NCI-H748 (cell line): ENCODE measurements around the gene DNAH17.
A peak's percentile ranks its signal among the peaks of the same experiment; 100 is the strongest.

Experiments used
- DNase-seq: peaks from one replicate; lab custom pipeline; 2025; ENCODE audit not compliant: unreplicated experiment; lab: John Stamatoyannopoulos, UW

Gene DNAH17

GRCh38 chr17:78433780-78434335, 143.3 kb downstream of the DNAH17 start:
- DNase-seq, result no peak

DNA sequence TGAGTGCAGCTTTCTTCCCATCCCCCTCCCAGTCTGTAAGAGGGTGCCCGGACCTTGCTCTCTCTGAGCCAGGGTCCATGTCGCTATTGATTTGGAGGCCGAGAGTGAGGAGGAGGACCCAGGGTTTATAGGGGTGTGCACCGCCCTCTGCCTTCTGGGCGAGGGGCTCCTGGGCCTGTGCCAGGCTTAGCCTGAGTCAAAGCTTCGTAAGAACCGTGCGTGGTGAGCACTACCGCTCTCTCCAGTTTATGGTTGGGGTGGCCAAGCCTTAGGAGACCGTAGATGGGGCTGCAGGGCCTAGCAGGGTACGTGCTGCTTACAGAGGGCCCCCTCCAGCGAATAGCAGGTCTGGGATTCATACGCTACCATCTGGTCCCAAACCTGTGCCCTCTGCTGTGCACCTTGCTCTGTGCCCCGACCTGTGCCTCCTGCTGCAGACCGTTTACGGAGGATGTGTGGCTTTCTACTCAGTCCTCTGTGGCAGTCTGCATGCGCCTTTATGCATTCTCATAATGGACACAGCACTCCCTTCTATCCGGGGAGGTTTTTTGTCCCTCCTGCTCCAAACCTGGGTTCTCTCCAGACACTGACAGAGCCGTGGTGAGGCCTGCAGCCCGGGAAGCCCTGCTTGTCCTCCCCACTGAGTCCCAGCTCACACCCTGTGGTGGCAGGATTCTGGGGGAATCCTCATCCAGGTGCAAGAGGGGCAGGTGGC, 144.0 kb downstream of the DNAH17 start:
- no peak for DNase-seq

DNA sequence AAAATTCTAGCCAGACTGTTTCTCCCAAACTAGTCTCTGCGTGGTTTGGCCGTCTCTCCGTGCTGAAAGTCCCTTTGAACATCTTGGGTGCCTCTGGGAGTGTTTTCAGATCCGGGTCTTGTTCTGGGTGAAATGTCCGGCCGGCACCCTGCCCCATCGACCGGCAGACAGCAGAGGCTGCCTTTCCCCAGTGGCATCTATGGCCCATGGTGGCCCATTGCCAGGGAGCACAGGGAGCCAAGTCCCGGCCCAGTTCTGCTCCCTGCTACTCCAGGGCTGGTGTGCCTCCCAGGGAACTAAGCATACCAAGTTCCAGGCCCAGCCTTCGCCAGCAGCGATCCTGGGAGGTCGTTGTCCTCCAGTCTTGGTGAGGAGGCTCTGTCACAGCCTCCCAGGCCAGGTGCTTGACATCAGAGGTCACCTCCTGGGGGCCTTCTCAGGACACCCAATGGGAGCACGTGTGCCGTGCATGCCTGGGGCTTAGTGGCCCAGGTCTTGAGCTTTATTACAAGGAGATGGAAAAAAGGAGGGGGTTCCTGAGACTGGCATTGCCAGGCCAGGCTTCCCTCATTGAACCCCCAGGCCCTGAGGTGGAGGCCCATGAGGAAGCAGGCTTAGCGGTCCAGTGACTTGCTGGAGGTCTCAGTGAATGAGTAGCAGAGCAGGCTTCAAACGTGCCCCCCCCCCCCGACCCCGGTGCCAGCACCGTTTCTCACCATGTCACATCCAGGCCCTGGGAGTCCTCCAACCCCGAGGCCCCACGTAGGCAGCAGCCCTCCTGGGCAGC, 144.8 kb downstream of the DNAH17 start:
- DNase-seq, result no peak

DNA sequence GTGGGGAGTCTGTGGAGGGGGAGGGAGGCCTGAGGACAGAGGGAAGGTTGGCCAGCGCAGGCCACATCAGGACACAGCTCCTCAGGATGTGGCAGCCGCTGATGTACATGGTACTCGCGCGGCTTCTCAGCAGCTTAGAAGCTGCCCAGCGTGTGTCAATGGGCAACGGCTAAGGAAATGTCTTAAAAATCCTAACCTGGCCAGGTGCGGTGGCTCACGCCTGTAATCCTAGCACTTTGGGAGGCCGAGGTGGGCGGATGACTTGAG, 145.6 kb downstream of the DNAH17 start:
- DNase-seq, result no peak

GRCh38 chr17:78430892-78431691, 146.1 kb downstream of the DNAH17 start:
- no peak for DNase-seq

- DNase-seq, result no peak
Observed at GRCh38 chr17:78429618-78429995, 147.6 kb downstream of the DNAH17 start.

DNA sequence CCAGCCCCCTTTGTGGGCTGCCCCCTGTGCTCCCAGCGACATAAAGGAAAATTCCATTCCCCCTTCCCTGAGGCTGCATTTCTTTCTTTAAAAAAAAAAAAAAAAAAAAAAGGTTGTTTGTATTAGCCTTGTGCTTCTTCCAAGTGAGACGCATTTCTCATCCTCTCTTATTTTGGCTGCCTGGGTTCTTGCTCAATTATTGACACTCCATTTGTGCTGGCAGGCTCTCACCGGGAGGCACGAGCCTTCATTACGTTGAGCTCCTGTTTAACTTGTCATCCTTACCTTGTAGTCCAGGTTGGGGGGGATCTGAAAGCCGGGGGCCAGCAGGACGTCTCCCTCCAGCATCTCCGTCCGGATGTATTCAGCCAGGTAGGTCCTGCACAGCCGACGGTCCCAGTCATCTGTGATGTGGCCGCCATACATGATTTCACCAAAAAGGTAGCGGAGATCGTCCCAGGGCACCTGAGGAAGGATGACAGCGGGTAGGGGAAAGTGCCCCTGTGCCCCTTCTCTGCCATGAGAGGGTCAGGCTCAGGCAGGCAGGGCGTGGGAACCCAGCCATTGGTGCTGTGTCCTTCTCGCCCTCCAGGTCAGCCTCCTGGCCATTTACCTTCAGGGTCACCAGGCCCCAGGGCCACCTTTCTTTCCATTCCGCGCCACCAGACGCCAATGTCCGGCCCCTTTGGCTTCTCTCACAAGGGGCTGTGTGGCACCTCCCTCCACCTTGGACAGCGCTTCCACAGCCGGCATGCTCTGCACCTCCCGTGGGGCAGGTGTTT, 148.2 kb downstream of the DNAH17 start:
- DNase-seq, result no peak

DNA sequence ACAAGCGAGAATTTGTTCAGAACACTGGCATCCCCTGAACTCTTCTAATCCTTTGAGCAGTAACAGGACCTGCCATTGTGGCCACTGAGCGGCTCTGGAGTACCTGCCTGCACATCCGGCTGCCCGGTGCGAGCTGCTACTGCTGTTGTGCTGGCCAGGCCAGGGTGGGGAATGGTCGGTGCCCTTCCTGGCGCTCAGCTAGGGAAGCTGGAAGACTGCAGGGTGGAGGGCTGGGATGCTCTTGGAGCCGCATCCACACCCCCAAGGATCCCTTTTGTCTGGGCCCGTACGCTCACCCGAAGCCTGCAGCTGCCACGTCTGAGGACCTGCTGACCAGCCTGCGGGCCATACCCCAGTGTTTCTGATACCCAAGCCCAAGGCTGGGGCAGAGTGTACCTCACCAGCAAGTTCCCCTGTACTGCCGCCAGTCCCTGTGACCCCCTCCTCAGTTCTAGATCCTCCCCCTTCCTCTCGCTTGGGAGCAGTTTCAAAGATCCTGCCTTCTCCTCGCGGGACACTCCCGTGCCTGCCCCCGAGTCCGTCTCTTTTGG, 149.1 kb downstream of the DNAH17 start:
- DNase-seq, result no peak

GRCh38 chr17:78427140-78427539, 150.1 kb downstream of the DNAH17 start:
- DNase-seq, result no peak

GRCh38 chr17:78426293-78426879, 150.8 kb downstream of the DNAH17 start:
- no peak for DNase-seq

GRCh38 chr17:78425429-78425828, 151.8 kb downstream of the DNAH17 start:
- no peak for DNase-seq

DNA sequence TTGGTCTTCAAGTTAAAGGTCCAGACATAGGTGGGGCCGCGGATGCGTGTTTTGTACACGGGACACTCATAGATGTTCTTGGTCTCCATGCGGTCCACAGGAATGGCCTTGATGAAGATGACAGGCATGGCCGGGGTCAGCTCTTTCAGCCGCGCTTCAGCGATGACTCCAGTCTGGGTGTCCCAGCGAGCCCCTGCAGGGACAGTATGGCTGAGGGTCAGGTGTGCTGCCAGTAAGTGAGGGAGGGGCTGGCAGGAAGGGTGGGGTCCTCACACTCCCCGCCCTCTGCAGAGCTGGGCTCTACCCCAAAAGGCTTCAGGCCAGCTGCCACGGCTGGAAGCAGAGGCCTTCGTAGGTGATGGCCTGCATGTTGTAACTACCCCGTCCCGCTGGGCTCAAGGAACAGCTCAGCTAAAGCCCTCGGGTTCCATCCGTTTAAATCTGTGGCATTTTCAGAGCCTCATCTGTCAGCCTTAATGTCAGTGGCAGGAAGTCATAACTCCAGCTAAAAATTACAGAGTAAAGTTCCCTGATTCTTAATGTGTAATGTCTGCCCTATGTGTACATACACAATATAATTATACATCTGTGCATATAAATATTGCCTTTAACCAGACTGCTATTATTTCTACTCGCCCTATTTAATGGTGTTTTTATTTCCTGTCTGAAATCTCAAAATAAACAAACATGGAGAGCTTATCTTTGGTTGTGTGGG, 153.1 kb downstream of the DNAH17 start:
- DNase-seq, result no peak

GRCh38 chr17:78422872-78423588, 154.2 kb downstream of the DNAH17 start:
- DNase-seq, result no peak

GRCh38 chr17:78422267-78422605, 155.0 kb downstream of the DNAH17 start:
- DNase-seq, result no peak

DNA sequence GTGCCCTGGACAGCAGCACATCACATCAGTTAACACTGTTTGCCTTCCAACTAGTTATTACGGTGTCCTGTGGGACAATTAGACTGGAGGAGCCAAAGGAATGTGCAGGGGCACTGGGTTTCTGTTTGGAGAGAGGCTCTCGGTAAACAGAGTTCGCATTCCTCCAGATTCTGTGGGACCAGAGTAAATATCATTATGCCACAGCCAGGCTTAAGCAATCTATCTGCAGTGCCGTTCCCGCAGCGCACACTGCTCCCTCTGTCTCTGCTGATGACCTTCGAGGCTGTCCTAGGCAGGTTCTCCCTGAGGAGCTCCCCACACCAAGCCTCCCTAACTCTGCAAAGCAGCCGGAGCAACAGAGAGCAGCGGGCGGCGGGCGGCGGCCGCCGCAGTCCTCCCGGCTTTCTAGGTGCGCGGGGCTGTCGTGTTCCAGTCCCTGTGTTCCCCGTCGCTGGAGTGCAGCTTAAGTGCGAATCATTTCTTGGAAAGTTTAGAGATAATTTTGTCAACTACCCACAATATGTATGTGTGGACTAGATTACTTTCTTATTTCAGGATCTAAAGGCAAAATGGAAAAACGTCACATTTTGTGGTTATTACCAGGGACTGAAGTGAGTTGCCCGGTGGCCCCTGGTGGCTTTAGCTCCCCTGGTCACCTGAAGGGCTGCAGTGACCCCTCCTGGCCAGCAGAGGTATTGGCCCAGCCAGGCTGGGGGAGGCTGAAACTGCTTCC, 155.5 kb downstream of the DNAH17 start:
- peak; percentile 54 for DNase-seq

- no peak for DNase-seq
Observed at GRCh38 chr17:78421084-78421533, 156.1 kb downstream of the DNAH17 start.

- no peak for DNase-seq
Observed at GRCh38 chr17:78419970-78420815, 157.0 kb downstream of the DNAH17 start.
